Natural killer cell treated with Interleukin-12 subunit alpha and Interleukin-12 subunit beta and Interleukin-15 and Interleukin-18, amount 100 ng/mL, for 72 hours (primary cell): Measurements from ENCODE around the gene TJP1. TPM values are rescaled to one million over a fixed set of nuclear protein-coding genes. Genes with fewer than 3 reads are reported as not detected.
"Not testable (repeated sequence)": the region's sequence is repeated elsewhere in the genome, so short reads cannot be mapped to it uniquely, and the experiment has no call there.

Source experiments
- ATAC-seq, 2 donors: fragments of 150-1000 bp; cut with Tn5 transposase in 1 of 2; sonication (Bioruptor Pico), chemical (Tn5 transposase) in 1 of 2; 2 replicates each; pipeline ENCODE4 v1.10.0; 2021
- DNase-seq: peaks from one replicate; pipeline ENCODE4 v3.0.0; 2022; ENCODE audit warnings: low spot score
- H3K27ac Mint-ChIP-seq, 2 donors: 1 replicate in 1 of 2; 2 replicates in 1 of 2; pipeline ENCODE4 v1.8.0; 2022; ENCODE audit warnings: mixed read lengths in 2 of 2, mild to moderate bottlenecking in 1 of 2, moderate library complexity in 1 of 2
- H3K27me3 Mint-ChIP-seq, 2 donors: 1 replicate in 1 of 2; 2 replicates in 1 of 2; pipeline ENCODE4 v1.8.0; 2022; ENCODE audit warnings: mixed read lengths in 2 of 2
- H3K36me3 Mint-ChIP-seq: one replicate; pipeline ENCODE4 v1.8.0; 2022; ENCODE audit warnings: mixed read lengths
- H3K4me1 Mint-ChIP-seq, 2 donors: 1 replicate in 1 of 2; 2 replicates in 1 of 2; pipeline ENCODE4 v1.8.0; 2022; ENCODE audit warnings: low read depth in 2 of 2, mixed read lengths in 2 of 2, mild to moderate bottlenecking in 1 of 2
- H3K4me3 Mint-ChIP-seq: one replicate; pipeline ENCODE4 v1.8.0; 2022; ENCODE audit warnings: mixed read lengths
- H3K9me3 Mint-ChIP-seq: 2 replicates; pipeline ENCODE4 v1.8.0; 2022; ENCODE audit warnings: mixed read lengths
- total RNA-seq, 2 donors: library from RNA; stranded (reverse); gene quantifications; one replicate each; pipeline ENCODE4 v1.2.3, GENCODE V29; 2022

The TJP1 gene
- total RNA-seq, 2 donors from 2014 or later, result 0.14 TPM; not detected in 1

GRCh38 chr15:29708519-29708918 is 113.7 kb downstream of the TJP1 start:
- no peaks in the 10 kb centered on the region for H3K4me1 Mint-ChIP-seq
- ATAC-seq, result no peak
- no peak overlapping the region for H3K4me3 Mint-ChIP-seq
- H3K27ac Mint-ChIP-seq, result no peak overlapping the region
- H3K9me3 Mint-ChIP-seq, result no peaks in the 10 kb centered on the region
- no peaks in the 10 kb centered on the region for H3K36me3 Mint-ChIP-seq
- peaks cover 6 to 20% of the 10 kb centered on the region in 2 donors for H3K27me3 Mint-ChIP-seq
- DNase-seq, result no peak

- Mint-ChIP-seq H3K4me1 (no peaks in the 10 kb centered on the region), H3K4me3 (no peak overlapping the region), H3K27ac (no peak overlapping the region), H3K27me3 (peaks cover 5 to 10% of the 10 kb centered on the region in 2 donors), H3K9me3 (no peaks in the 10 kb centered on the region), H3K36me3 (no peaks in the 10 kb centered on the region)
- DNase-seq (no peak), ATAC-seq (peak; percentile 20 to 49)
Measured at GRCh38 chr15:29704950-29705597, 117.2 kb downstream of the TJP1 start.

- DNase-seq, result no peak
- no peak for ATAC-seq
- H3K9me3 Mint-ChIP-seq, result no peaks in the 10 kb centered on the region
- no peak overlapping the region for H3K4me3 Mint-ChIP-seq
- H3K36me3 Mint-ChIP-seq, result no peaks in the 10 kb centered on the region
- peaks cover 5 to 8% of the 10 kb centered on the region in 2 donors for H3K27me3 Mint-ChIP-seq
- H3K4me1 Mint-ChIP-seq, result no peaks in the 10 kb centered on the region
- H3K27ac Mint-ChIP-seq, result no peak overlapping the region
Measured at GRCh38 chr15:29701151-29701550, 121.1 kb downstream of the TJP1 start.

- Mint-ChIP-seq H3K4me1 (no peaks in the 10 kb centered on the region), H3K9me3 (no peaks in the 10 kb centered on the region), H3K27me3 (peaks cover 7 to 8% of the 10 kb centered on the region in 2 donors), H3K36me3 (no peaks in the 10 kb centered on the region), H3K27ac (no peak overlapping the region), H3K4me3 (no peak overlapping the region)
- no peak for DNase-seq
- ATAC-seq, result no peak
Measured at GRCh38 chr15:29700296-29700695, 122.0 kb downstream of the TJP1 start.

- no peak overlapping the region for H3K4me3 Mint-ChIP-seq
- no peaks in the 10 kb centered on the region for H3K4me1 Mint-ChIP-seq
- DNase-seq (no peak), ATAC-seq (no peak)
- no peaks in the 10 kb centered on the region for H3K36me3 Mint-ChIP-seq
- no peak overlapping the region for H3K27ac Mint-ChIP-seq
- H3K9me3 Mint-ChIP-seq, result no peaks in the 10 kb centered on the region
- peaks cover 7 to 8% of the 10 kb centered on the region in 2 donors for H3K27me3 Mint-ChIP-seq
Measured at GRCh38 chr15:29699791-29700190, 122.5 kb downstream of the TJP1 start.

GRCh38 chr15:29698030-29698701 is 124.1 kb downstream of the TJP1 start:
- H3K36me3 Mint-ChIP-seq, result no peaks in the 10 kb centered on the region
- no peak overlapping the region for H3K27ac Mint-ChIP-seq
- H3K27me3 Mint-ChIP-seq, result peaks cover 15% of the 10 kb centered on the region in 2 donors
- ATAC-seq, result no peak
- no peak overlapping the region for H3K4me3 Mint-ChIP-seq
- no peak for DNase-seq
- no peaks in the 10 kb centered on the region for H3K9me3 Mint-ChIP-seq
- H3K4me1 Mint-ChIP-seq, result no peaks in the 10 kb centered on the region

- no peak overlapping the region for H3K27ac Mint-ChIP-seq
- peaks cover 0 to 3% of the 10 kb centered on the region in 2 donors for H3K4me1 Mint-ChIP-seq
- DNase-seq (no peak), ATAC-seq (no peak)
- no peaks in the 10 kb centered on the region for H3K9me3 Mint-ChIP-seq
- H3K4me3 Mint-ChIP-seq, result no peak overlapping the region
- peaks cover 21 to 24% of the 10 kb centered on the region in 2 donors for H3K27me3 Mint-ChIP-seq
- no peaks in the 10 kb centered on the region for H3K36me3 Mint-ChIP-seq
Measured at GRCh38 chr15:29696950-29697738, 125.1 kb downstream of the TJP1 start.

GRCh38 chr15:29696506-29696905 is 125.8 kb downstream of the TJP1 start:
- peaks cover 25 to 30% of the 10 kb centered on the region in 2 donors for H3K27me3 Mint-ChIP-seq
- not testable (repeated sequence) for ATAC-seq, H3K4me3 Mint-ChIP-seq, H3K4me1 Mint-ChIP-seq, H3K36me3 Mint-ChIP-seq, H3K9me3 Mint-ChIP-seq, DNase-seq, H3K27ac Mint-ChIP-seq

GRCh38 chr15:29695489-29696167 is 126.6 kb downstream of the TJP1 start:
- Mint-ChIP-seq H3K27ac (no peak overlapping the region), H3K36me3 (no peaks in the 10 kb centered on the region), H3K4me3 (no peak overlapping the region), H3K9me3 (no peaks in the 10 kb centered on the region), H3K4me1 (peaks cover 0 to 3% of the 10 kb centered on the region in 2 donors), H3K27me3 (peaks cover 23 to 25% of the 10 kb centered on the region in 2 donors)
- no peak for DNase-seq
- ATAC-seq, result no peak

GRCh38 chr15:29693225-29693624 is 129.0 kb downstream of the TJP1 start:
- no peaks in the 10 kb centered on the region for H3K9me3 Mint-ChIP-seq
- H3K27me3 Mint-ChIP-seq, result peaks cover 21 to 24% of the 10 kb centered on the region in 2 donors
- H3K27ac Mint-ChIP-seq, result no peak overlapping the region
- ATAC-seq (no peak), DNase-seq (no peak)
- H3K4me3 Mint-ChIP-seq, result no peak overlapping the region
- H3K36me3 Mint-ChIP-seq, result no peaks in the 10 kb centered on the region
- peaks cover 0 to 3% of the 10 kb centered on the region in 2 donors for H3K4me1 Mint-ChIP-seq

- no peak for ATAC-seq
- Mint-ChIP-seq H3K36me3 (no peaks in the 10 kb centered on the region), H3K4me3 (no peak overlapping the region), H3K9me3 (no peaks in the 10 kb centered on the region), H3K27me3 (peaks cover 20 to 24% of the 10 kb centered on the region in 2 donors), H3K4me1 (peaks cover 0 to 3% of the 10 kb centered on the region in 2 donors), H3K27ac (no peak overlapping the region)
- DNase-seq, result no peak
Measured at GRCh38 chr15:29692527-29692926, 129.7 kb downstream of the TJP1 start.

- H3K9me3 Mint-ChIP-seq, result no peaks in the 10 kb centered on the region
- no peak for DNase-seq
- no peak overlapping the region for H3K27ac Mint-ChIP-seq
- no peak overlapping the region for H3K4me3 Mint-ChIP-seq
- no peak for ATAC-seq
- H3K27me3 Mint-ChIP-seq, result peaks cover 20 to 24% of the 10 kb centered on the region in 2 donors
- no peaks in the 10 kb centered on the region for H3K36me3 Mint-ChIP-seq
- H3K4me1 Mint-ChIP-seq, result peaks cover 0 to 3% of the 10 kb centered on the region in 2 donors
Measured at GRCh38 chr15:29690765-29691475, 131.3 kb downstream of the TJP1 start.
